ENCODE results near the gene TSPAN3.

Gene TSPAN3

DNA sequence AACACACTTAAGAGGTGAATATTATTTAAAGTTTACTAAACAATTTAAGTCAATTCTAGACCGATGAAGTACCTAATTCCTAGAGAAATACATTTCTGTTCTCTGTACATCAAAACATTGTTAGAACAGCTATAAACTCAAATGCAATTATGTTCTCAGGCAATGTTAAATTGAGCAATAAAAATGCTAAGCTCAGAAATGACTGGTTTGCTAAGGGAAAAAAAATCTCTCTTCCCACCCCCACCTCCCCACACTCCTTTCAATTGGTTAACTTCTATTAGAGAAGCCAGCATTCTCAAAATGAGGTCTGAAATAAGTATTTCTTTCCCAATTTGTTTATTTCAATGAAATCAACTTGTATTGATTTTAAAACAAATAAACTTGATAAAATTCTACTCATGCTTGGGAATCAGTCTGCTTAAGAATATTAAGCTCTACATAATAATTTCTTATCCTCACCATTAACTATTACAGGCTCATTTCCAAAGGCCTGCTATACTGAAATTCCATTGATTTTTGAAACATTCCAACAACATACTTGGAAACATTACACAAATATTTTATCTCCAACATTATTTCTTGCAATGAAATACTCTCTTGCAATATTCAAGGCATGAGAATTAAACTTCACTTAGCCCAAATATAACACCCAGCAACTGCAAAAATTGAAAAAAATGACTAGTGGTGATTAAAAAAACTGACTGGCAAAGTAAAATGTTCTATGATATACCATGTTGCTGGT, 22.6 kb downstream of the TSPAN3 start:
- DNase-seq = no peak

DNA sequence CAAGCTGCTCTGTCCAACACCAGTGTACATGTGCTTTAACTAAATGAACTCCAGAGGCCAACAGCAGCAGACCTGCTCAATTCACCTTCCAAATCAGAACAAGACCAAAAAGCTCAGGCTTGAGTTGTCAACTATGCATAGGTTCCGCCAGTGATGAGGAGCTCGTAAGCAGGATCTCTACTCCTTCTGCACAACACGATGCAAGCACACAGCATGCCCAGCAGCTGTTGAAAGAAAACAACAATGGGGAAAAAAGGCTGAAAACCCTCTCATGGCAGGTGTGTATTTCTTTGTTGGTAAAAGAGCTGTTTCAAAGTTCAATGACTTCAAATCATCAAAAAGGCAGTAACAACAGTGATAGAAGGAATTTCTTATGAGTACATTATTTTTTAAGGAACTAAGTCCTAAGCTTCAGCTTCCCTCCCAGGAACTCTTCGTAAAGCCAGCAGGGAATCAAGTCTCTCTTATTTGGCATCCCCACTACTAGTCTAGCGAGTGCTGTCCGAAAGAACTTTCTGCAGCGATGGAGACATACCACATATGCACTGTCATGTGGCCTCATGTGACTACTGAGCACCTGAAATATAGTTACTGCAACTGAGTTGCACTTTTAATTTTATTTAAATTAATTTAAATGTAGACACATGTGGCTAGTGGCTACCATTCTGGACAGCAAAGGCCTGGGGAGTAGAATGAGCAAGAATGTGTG, 24.1 kb downstream of the TSPAN3 start:
- no peak for DNase-seq

DNA sequence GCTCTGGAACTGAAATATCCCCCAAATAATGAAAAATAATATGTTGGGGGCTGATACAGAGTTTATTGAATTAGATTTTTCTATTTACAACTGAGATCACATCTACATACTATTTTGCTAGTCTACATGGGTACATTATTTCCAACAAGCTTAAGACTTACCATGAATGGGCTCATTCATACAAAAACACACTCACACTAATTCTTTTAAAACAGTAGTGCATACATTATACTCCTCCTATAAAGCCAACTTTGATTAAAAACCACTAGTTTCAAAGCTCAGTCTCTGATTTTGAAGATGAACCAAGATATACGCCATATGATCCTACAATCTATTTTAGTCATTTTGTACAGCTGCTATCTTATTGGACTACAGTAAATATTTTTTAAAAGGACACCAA, 24.9 kb downstream of the TSPAN3 start:
- no peak for DNase-seq

DNA sequence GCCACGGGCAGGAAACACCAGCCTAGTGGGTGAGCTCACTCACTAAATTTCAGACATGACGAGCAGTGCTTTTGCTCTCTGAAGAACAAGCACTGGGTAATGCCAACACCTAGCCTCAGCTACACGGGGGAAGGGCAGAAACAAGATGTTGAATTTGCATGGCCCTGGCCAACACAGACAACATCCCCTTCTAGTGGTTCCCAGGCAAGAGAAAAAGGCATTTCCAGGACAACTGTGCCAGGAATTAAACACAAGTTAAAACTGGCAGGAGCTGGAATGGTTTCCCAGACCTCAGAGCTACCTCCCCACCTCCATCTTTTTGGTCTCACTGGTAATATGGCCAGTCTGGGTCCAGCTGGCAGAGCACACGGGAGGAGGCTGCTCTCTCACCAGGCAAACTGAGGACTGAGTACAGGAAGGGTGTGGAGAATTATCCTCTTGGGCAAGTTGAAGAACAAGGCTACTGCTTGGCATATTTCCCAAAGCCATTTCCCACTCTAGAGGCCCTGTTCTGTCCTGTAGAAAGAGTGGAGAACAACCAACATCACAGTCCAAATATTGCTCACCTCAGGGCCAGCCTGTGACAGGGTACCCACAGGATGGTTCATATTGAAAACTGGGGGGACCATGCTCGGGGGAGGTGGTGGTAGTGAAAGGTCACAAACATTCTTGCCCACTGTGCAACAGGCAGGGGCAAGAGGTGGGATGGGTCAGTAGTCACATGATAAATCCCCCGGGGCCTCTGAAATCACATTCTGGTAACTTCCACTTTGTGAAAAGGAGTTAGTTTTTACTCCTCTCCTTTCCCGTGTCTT, 26.5 kb downstream of the TSPAN3 start:
- no peak for DNase-seq

DNA sequence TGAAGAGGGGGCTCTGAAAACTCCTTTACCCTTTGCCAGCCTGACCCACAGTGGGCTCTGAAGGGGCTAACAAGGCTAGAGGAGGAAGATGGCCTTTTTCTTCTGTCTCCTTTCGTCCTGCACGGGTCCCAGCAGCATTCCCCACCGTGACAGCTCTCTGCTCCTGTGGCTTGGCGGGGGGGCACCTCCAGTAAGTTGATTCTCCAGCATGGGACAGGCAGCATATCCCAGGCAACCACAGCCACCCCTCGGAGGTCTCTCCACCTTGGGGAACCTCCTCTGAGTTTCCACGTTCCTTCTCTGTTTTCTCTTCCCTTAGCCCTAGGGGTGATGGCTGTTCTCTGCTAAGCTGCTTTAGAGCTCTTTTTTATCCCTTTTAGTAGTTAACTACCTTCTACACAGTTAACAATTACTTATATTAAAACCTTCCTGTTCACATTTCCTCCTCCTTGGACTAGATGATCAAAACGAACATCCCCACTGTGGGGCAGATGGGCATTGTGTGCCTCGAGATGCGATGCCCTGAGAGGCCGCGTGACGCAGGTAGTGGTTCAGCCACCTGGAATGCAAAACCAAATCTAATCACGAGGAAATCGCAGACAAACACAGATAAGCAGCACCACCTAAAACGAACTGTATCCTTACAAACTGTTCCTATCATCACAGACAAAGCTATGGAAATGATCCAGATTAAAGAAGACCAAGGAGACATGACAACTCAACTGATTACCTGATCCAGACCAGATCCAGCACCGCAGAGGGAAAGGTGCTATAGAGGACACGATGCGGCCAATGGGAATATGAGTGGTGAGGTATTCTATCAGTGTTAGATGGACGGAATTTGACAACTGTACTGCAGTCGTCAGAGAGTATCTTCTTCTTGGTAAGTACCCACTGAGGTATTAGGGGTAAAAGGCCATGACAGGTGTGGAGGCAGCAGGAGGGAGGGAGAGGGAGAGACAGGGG, 27.7 kb downstream of the TSPAN3 start:
- DNase-seq = no peak

DNA sequence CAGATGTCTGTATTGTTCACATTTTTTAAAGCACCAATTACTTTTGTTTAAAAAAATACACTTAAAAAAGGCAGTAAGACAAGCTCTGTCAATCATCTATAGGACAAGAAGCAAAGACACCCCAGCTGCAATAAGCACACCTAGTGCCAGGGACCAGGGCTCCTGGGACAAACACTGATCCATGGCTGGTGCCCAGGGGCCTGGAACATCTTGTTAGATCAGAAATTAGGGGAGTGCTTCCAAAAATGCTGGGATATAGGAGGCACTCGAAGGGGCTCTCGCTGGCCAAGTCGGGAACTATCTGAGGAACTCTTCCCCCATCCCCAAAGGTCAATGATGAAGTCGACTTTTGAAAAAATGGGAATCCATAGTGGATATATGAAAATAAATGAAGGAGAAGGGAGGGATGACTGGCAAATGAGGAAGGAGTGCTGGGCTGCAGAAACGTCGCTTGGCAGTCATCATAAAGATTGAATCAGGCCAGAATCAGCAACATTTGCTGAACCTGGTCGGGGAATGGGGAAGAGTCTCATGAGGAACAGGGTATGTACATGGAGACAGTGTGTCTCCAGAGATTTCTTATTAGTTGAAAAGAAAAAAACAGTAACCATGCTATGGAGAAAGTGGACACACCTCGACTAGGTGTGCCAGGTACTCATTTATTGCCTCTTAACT, 28.5 kb downstream of the TSPAN3 start:
- no peak for DNase-seq

DNA sequence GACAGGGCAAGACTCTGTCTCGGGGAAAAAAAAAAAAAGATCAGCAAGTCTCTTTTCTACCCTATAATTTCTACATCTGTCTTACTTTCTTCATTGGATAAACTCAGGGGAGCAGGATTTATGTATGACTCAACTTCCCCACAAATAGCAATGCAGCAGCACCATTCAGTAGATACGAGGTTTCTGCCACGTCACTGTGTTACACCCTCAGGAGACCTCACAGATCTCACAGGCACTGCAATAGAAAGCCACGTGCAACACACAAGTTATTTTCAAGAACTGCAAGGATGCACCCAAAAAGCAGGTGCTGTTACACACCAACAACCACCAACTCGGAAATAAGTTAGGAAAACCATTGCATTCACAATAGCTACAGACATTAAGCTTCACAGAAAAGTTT, 30.2 kb downstream of the TSPAN3 start:
- no peak for DNase-seq

DNA sequence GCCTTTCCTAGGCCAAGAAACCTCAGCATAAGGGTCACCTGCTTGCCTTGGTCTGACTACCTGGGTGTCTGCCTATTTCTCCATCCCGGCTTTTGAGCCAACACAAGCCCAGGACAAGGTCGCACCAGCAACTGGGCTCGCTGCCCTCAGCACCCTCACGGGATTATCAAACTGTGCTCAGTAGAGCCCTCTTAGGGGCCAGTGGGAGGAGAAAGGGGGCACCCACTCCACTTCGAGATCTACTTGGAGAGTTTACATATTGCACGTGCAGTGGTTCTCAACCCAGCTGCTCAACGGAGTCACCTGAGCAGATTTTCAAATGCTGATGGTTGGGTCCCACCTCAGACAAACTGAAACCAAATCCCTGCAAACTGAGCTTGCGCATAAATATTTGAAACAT, 31.1 kb downstream of the TSPAN3 start:
- no peak for DNase-seq

DNA sequence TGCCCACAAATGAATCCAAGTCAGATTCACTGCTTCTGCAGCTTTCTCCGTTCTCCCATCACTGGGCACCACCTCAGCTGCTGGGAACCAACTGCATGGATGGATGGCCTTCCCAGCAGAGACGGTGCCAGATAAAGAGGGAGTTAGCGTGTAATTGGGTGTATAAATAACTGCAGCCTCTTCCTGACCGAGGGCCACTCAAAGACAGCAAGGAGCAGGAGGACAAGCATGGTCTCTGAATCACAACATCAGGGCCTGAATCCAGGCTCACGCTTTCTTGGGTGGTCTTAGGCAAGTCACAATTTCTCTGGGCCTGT, 31.7 kb downstream of the TSPAN3 start:
- DNase-seq = no peak

DNA sequence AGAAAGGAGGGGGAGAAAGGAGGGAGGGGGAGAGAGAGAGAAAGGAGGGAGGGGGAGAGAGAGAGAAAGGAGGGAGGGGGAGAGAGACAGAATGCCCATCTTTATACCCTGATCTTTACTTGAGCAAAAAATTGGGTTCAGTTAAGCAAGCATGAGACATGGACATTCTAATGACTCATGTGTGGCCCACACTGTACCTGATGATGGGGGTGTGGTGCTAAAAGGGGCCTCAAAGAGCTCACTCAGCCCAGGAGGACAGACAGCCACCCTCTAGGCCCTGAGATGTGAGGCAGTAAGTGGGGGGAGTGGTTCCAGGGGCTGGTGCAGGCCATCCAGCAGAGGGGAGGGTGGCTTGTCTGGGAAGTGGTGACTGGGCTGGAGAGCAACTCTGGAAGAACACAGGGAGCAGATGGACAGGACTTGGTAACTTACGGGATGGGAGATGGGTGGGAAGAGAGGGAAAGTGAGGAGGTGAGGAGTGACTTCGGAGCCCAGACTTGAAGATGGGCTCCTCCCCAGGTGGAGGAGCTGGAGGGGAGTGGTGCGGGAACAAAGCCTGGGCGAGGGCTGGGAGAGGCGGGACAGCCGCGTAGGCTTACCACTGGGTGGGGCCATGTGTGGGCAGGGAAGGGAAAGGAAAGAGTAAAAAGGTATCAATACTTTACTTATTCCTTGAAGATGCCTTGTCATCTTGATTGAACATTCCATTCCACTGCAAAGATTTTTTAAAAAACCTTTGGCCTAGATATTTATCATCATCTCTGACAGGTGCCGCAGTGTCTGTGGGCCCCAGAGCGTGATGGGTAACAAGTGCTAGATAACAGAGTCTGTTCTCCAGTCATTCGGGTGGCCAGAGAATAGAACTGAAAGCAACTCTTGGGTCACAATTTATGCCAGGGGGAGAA, 32.3 kb downstream of the TSPAN3 start:
- DNase-seq = no peak

DNA sequence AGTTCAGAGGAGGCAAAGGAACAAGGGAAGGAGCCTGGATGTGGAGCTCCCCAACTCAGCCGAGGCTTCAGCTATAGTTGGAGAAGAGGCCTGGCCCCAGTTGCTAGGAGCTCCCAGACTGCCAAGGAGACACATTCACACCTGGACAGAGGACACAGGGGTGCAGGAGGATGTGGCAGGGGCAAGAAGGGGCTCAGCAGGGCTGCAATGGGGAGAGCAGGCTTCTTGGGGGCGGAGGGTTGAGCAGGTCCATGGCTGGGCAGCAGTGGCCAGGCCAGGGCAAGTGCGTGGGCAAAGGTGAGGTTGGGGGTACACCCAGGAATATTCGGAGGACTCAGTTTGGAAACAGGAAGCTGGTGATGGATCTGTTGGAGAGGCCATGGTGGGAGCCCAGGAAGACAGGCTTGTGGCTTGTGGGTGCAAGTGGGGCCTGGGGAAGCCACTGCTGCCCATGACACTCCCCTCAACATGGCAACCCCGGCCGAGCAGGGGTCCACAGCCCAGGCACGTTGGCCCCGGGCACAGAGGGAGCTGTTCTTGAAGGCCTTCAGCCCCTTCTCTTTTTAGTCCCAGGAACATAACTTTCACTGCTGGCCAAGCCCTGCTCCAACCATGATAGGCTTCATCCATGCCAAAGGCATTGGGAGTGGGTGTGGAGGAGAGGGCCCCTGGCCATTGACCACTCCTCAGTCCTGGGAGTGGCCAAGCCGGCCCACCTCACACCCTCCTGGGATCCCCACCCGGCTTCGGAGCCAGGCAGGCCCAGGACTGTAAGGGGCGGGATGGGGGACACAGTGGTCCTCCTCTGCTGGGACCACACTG, 33.3 kb downstream of the TSPAN3 start:
- DNase-seq = no peak

DNA sequence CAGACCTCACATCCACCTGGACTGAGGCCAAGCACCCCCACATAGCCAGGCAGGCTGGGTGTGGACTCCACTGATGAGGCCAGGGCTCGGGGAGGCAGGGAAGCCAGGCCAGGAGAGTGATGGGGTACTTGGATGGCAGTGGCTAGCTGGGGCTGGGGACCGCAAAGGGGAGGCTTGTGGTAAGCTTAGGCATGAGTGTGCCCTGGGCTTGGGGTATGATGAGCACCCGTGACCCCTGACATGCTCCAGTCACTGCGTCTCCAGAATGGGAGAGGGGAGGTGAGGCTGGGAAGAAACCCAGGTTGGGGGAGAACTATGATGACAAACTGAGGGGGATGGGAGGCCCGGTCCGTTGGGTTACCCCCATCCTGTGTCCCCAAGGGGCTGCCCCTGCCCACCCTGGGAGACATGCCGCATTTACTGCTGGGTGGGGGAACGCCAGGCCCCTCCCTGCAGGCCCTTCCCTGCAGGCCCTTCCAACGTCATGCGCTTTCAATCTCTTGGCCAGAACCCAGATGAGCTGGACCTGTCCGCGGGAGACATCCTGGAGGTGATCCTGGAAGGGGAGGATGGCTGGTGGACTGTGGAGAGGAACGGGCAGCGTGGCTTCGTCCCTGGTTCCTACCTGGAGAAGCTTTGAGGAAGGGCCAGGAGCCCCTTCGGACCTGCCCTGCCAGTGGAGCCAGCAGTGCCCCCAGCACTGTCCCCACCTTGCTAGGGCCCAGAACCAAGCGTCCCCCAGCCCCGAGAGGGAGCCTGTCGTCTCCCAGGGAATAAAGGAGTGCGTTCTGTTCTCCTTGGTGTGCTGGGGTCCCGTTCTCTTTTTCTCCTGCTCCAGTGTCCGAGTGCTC, 34.1 kb downstream of the TSPAN3 start:
- no peak for DNase-seq

DNA sequence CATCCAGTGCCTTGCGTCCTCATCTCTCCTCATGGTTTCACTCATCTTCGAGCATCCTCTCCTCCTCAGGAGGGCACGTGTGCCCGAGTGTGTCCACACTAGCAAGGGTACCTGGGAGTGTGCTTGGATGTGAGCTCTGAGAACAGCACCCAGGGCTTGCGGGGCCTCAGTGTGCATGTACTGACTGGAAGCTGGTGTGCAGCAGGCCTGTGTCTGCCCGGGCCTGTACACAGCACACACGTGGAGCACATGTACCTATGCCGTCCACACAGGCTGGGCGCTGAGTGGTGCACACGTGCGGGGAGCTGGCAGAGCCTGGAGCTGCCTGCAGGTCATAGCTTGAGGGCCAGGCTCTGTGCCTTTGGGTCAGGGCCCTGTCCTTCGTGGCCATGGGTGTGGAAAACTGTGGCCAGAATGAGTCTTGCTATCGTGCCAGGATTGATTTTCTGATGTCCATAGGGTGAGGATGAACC, 34.9 kb downstream of the TSPAN3 start:
- no peak for DNase-seq

DNA sequence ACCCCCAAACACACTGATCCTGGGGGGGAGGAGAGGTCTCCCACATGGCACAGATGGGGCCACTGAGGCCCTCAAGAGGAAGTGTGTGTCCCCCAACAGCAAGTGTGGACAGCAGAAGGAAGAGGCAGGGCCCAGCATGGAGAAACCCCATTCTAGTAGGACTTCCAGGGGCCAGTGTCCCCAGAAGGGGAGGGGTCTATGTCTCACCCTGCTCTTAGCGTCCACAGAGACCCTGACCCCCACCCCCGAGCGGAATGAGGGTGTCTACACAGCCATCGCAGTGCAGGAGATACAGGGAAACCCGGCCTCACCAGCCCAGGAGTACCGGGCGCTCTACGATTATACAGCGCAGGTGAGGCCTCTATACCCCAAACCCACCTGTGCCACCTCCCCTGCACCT, 35.3 kb downstream of the TSPAN3 start:
- no peak for DNase-seq

DNA sequence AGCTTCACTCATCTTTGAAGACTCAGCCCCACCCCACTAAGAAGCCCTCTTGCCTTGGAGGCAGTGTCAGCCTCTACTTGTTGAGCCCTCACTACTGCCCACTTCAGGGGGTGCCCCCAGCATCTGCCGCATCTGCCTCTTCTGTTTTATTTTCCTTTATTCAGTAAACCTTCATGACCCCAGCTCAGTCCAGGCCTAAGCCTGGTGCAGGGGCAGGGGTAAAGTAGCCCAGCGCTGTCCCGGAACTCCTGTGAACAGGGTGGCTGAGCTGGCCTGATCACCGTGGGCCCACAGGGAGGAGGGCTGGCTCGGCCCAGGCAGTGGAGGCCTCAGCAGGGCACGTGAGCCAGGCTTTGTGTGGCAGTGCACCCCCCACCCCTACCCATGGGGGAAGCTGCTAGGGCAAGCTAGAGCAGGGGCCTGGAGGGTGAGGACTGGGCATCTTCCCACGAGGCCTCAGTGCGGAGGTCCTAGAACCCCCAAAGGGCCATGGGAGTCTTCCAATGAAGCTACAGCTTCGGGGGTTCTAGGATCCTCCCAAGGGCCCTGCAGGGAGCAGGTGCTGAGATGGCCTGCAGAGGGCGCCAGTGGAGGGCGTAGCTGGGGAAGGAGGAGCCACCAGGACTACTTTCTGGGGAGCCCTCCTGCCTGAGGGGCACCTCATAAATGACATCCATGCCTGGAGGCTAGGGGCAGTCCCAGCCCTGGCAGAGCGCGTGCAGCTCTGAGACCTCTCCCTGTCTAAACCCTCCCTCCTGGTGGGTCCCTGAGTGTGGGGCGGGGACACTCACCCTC, 36.0 kb downstream of the TSPAN3 start:
- DNase-seq = no peak

DNA sequence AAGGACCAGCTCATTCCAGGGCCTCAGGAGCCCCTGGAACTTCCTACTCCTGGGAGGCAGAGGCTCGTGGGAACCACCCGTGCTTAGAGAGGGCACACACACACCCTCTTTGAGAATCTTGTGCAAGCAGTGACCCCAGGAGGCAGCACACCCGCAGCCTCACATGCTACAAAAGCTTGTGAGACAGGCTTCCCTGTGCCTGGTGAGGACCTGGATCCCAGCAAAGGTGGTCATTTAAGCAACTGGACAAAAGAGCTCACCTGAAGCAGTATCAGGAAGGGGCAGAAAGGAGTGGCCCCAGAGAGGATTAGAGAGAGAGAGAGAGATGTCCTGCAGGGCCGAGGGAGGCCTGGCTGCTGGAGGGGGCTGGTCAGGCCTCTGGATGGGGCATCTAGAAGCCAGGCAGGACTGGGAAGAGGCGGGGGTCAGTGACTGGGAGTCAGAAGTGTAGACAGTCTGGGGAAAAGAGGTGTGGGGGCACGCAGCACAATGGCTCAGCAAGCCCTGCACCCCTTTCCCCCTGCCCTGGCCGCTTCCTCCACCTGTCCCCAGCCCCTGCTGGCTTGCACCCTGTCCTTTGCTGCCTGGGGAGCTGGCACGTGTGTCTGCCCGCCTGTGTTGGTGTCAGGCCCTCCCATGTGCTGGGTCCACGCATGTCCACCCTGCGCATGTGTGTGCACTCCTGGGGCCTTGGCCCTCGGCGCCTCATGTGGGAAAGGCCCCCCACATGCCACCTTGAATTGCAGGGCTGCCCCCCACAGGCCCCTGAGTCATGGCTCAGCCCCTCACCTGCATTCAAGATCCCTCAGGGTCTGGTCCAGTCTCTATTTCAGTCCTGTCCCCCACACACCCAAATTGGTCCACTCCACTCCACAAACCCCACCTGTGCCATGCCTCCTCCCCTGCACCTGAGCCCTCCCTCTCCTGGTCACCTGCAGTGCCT, 36.9 kb downstream of the TSPAN3 start:
- DNase-seq = no peak

DNA sequence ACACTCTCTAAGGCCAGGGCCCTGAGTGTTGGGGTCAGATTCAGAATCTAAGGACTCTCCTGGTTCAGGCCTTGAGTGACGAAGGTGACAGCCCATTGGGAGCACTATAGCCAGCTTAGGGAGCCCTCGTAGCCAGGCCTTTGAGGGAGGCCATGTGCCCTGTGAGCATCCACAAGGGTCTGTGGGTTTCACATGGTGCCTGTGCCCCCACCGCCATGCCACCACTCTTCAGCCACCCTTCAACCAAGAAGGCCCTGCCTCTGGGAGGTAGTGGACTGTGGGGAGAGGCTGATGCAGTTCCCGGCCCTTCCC, 37.5 kb downstream of the TSPAN3 start:
- no peak for DNase-seq
